Measurements from ENCODE around the gene MALRD1. TPM values are rescaled to one million over a fixed set of nuclear protein-coding genes. Genes with fewer than 3 reads are reported as not detected.

Gene MALRD1
- total and polyA plus RNA-seq, 2 of the 8 experiments (the other 6 are each of a cell fraction or from before 2014, with no cell fraction given) = 0.32 to 0.35 TPM

DNA sequence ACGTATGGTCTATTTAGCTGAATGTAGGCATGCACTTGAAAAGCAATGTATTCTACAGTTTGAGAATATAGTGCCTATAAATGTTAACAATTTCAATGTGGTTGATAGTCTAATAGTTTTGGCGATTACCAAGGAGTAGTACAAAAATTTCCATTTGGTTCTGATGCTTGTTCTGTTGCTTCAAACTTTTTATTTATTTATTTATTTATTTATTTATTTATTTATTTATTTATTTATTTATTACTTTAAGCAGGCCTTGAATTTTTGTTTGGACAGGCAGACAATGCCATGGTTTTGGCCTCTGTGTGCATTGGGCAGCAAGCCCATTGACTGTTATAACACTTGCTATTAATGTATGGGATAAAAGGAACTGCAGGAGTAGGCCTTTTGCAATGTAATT lies 36.5 kb upstream of the MALRD1 start:
- Histone ChIP-seq H3K56ac (replicated peaks; ENCODE audit: insufficient read length, low read depth, low read length) (no peak overlapping the region), H2AK5ac (ENCODE audit: low read depth, low read length) (no peak overlapping the region), H3K9me3 (ENCODE audit: insufficient read depth in 2 of 2, low read depth in 1 of 2, low read length in 1 of 2) (0 out of 4 replicates have a peak, but pooled peaks cover 3 to 4% of the 10 kb centered on the region in 2 experiments), H2BK20ac (ENCODE audit: low read length) (no peak overlapping the region), H3K14ac (ENCODE audit: insufficient read length) (no peak overlapping the region), H4K91ac (replicated peaks; ENCODE audit: insufficient read length, low read length) (no peak overlapping the region), H3K23ac (ENCODE audit: insufficient read length) (no peak overlapping the region), H2BK5ac (ENCODE audit: low read depth, low read length) (no peak overlapping the region), H3K9ac (replicated peaks in 1 of 4; ENCODE audit: extremely low read depth in 1 of 4, low read depth in 3 of 4, low read length in 3 of 4) (no peak overlapping the region), H3K4me1 (replicated peaks in 1 of 4; ENCODE audit: control insufficient read depth in 3 of 4, insufficient read depth in 4 of 4, low read length in 3 of 4) (no peaks in the 10 kb centered on the region), H3K4me3 (ENCODE audit: extremely low read depth in 1 of 4, insufficient read depth in 2 of 4, low read depth in 3 of 4, low read length in 4 of 4) (no peak overlapping the region), H2BK120ac (replicated peaks; ENCODE audit: low read depth, low read length) (no peak overlapping the region), H3K79me2 (ENCODE audit: control insufficient read depth in 1 of 2, insufficient read depth in 2 of 2, low read length in 2 of 2) (no peaks in the 10 kb centered on the region), H2AFZ (ENCODE audit: low read length) (no peak overlapping the region), H3K4ac (replicated peaks; ENCODE audit: insufficient read length, low read depth, low read length) (no peak overlapping the region), H3K36me3 (ENCODE audit: control insufficient read depth in 2 of 4, insufficient read depth in 4 of 4, low read length in 3 of 4) (no peaks in the 10 kb centered on the region), H4K5ac (ENCODE audit: insufficient read length, low read depth, low read length) (no peak overlapping the region), H4K8ac (ENCODE audit: extremely low read depth, insufficient read depth, low read length) (no peak overlapping the region), H2BK15ac (ENCODE audit: low read length) (no peak overlapping the region), H2BK12ac (ENCODE audit: low read depth, low read length) (no peak overlapping the region), H4K20me1 (replicated peaks in 1 of 2; ENCODE audit: control insufficient read depth in 1 of 2, insufficient read depth in 2 of 2, low read length in 2 of 2) (no peaks in the 10 kb centered on the region), H3K27me3 (replicated peaks in 1 of 4; ENCODE audit: control insufficient read depth in 3 of 4, extremely low read depth in 1 of 4, insufficient read depth in 3 of 4, low read length in 3 of 4) (no peaks in the 10 kb centered on the region), H3K4me2 (ENCODE audit: insufficient read depth in 1 of 2, low read depth in 2 of 2, low read length in 2 of 2) (no peak overlapping the region), H3K18ac (ENCODE audit: extremely low read depth, low read length) (no peak overlapping the region), H3K23me2 (ENCODE audit: low read depth, low read length) (no peaks in the 10 kb centered on the region), H3K27ac (ENCODE audit: low read depth, low read length) (no peak overlapping the region), H3K79me1 (ENCODE audit: low read depth, low read length) (no peaks in the 10 kb centered on the region)
- TF ChIP-seq CTBP2 (IDR thresholded peaks at IDR 0.05; ENCODE audit: borderline replicate concordance, insufficient read depth, insufficient read length, low read length) (no peak), CBX8 (IDR thresholded peaks at IDR 0.05; ENCODE audit: borderline replicate concordance, low read depth, low read length) (no peak), POU5F1 (IDR thresholded peaks at IDR 0.05; ENCODE audit: low read depth, low read length) (no peak), KDM1A (IDR thresholded peaks at IDR 0.05; ENCODE audit: borderline replicate concordance, low read length) (no peak), SUZ12 (IDR thresholded peaks at IDR 0.05; ENCODE audit: low read length) (no peak), TEAD4 (IDR thresholded peaks at IDR 0.05; ENCODE audit: low read depth, low read length) (no peak), BRCA1 (IDR thresholded peaks at IDR 0.05; ENCODE audit: low read depth, low read length) (no peak), EZH2 (IDR thresholded peaks at IDR 0.05; ENCODE audit: low read depth, low read length, severe bottlenecking) (no peak), SIRT6 (IDR thresholded peaks at IDR 0.05; ENCODE audit: low read length) (no peak)
- TF ChIP-seq, protein P1, sequence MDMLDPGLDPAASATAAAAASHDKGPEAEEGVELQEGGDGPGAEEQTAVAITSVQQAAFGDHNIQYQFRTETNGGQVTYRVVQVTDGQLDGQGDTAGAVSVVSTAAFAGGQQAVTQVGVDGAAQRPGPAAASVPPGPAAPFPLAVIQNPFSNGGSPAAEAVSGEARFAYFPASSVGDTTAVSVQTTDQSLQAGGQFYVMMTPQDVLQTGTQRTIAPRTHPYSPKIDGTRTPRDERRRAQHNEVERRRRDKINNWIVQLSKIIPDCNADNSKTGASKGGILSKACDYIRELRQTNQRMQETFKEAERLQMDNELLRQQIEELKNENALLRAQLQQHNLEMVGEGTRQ (IDR thresholded peaks at IDR 0.05; ENCODE audit: low read length) = no peak
- 96% methylated on average over 2 of the region's 2 CpGs; no CpG with 5 or more reads in 1 of the 2 experiments for WGBS, 2 experiments (ENCODE audit: extremely low coverage in 1 of 2, insufficient coverage in 1 of 2, insufficient read length in 1 of 2, insufficient replicate concordance in 2 of 2, low coverage in 1 of 2, low lambda C conversion rate in 2 of 2, missing lambda C conversion rate in 1 of 2)
- no peak for FAIRE-seq
- POLR2A ChIA-PET (ENCODE audit: partially characterized antibody) = no interaction called here
- no peak for DNase-seq (ENCODE audit: low read depth in 1 of 2, low spot score in 2 of 2)
- CTCF ChIA-PET (ENCODE audit: partially characterized antibody) = no interaction called here
